HCT116 (cell line): Measurements from ENCODE around the gene CLEC16A. TPM values are rescaled to one million over a fixed set of nuclear protein-coding genes. Genes with fewer than 3 reads are reported as not detected.

Source experiments
- ATAC-seq: fragments of 200-7000 bp; cut with Tn5 transposase; 2 replicates; pipeline ENCODE4 v1.9.1; 2020; ENCODE audit warnings: mild to moderate bottlenecking, moderate library complexity
- BruUV-seq: library from RNA; stranded (reverse); fragments of 400-500 nt; replicated peaks from 2 replicates; lab custom pipeline; 2021; lab: Mats Ljungman, UMichigan
- CTCF ChIA-PET: fragments of 300-600 bp; sonication (Branson Sonifier 250); formaldehyde crosslinking; loops from one replicate; lab custom pipeline; 2021; ENCODE audit warnings: antibody characterized with exemption; lab: Charles Lee
- POLR2A ChIA-PET: fragments of 300-600, 350-600 bp; sonication (Branson Sonifier 250); formaldehyde crosslinking; loops from one replicate; lab custom pipeline; 2021; ENCODE audit warnings: antibody characterized with exemption; lab: Charles Lee
- RAD21 ChIA-PET, 2 experiments: fragments of 300-600 bp; sonication (Branson Sonifier 250); formaldehyde crosslinking; loops; one replicate each; lab custom pipeline; 2023; ENCODE audit warnings: low total read pairs in 2 of 2; ENCODE audit not compliant: uncharacterized antibody in 2 of 2, unreplicated experiment in 2 of 2, low non-redundant PET in 1 of 2; lab: Charles Lee
- DNase-seq: peaks from one replicate; pipeline ENCODE4 v3.0.0-alpha.2; 2010; ENCODE audit warnings: low read depth, low spot score
- H2AFZ ChIP-seq: fragments of 200-600 bp; shearing (Covaris generic), sonication (generic); 2 replicates; pipeline ENCODE4 v1.6.1; 2017; ENCODE audit warnings: low read depth, mixed run types, mixed read lengths, antibody characterized with exemption, low read length; ENCODE audit not compliant: poor library complexity, severe bottlenecking
- H3K27ac ChIP-seq: 2 replicates; pipeline ENCODE4 v1.5.1; 2012; ENCODE audit warnings: low read depth, low read length
- H3K27me3 ChIP-seq: fragments of 200-600 bp; sonication (generic); 2 replicates; pipeline ENCODE4 v1.6.1; 2016; ENCODE audit warnings: mixed run types, low read length, mixed read lengths; ENCODE audit not compliant: insufficient read depth
- H3K36me3 ChIP-seq, 2 experiments: fragments of 200-500 bp in 1 of 2; fragments of 200-600 bp in 1 of 2; sonication (Bioruptor generic) in 1 of 2; sonication (generic) in 1 of 2; 2 replicates each; pipeline versions ENCODE4 v1.5.1 to v1.6.1; 2014 to 2016; ENCODE audit warnings: low read length in 2 of 2, inconsistent platforms in 1 of 2, mixed read lengths in 1 of 2, mixed run types in 1 of 2; ENCODE audit not compliant: insufficient read depth in 2 of 2, control insufficient read depth in 1 of 2
- H3K4me1 ChIP-seq, 2 experiments: fragments of 200-600 bp in 1 of 2; sonication (generic) in 1 of 2; 2 replicates each; pipeline versions ENCODE4 v1.5.1 to v1.6.1; 2012 to 2017; ENCODE audit warnings: low read length in 2 of 2, inconsistent platforms in 1 of 2, mild to moderate bottlenecking in 1 of 2, mixed read lengths in 1 of 2, mixed run types in 1 of 2, moderate library complexity in 1 of 2; ENCODE audit not compliant: insufficient read depth in 2 of 2, control insufficient read depth in 1 of 2
- H3K4me2 ChIP-seq: fragments of 200-600 bp; sonication (generic); 2 replicates; pipeline ENCODE4 v1.6.1; 2017; ENCODE audit warnings: mixed run types, low read length, mixed read lengths
- H3K4me3 ChIP-seq, 2 experiments: fragments of 200-600 bp in 1 of 2; sonication (generic) in 1 of 2; replicated peaks in 1 of 2; 2 replicates each; pipeline ENCODE4 v1.5.1; 2011 to 2016; ENCODE audit warnings: low read length in 2 of 2, control low read depth in 1 of 2, low read depth in 1 of 2, mild to moderate bottlenecking in 1 of 2, mixed read lengths in 1 of 2, mixed run types in 1 of 2
- H3K79me2 ChIP-seq: fragments of 200-600 bp; sonication (generic); 2 replicates; pipeline ENCODE4 v1.6.1; 2017; ENCODE audit warnings: mild to moderate bottlenecking, mixed run types, low read length, moderate library complexity, mixed read lengths; ENCODE audit not compliant: insufficient read depth
- H3K9ac ChIP-seq: fragments of 200-600 bp; sonication (generic); 2 replicates; pipeline ENCODE4 v1.6.1; 2016; ENCODE audit warnings: low read length, mixed read lengths
- H3K9me2 ChIP-seq: fragments of 200-600 bp; sonication (generic), shearing (Covaris generic); 2 replicates; pipeline ENCODE4 v1.6.1; 2017; ENCODE audit warnings: mixed run types, mild to moderate bottlenecking, moderate library complexity; ENCODE audit not compliant: insufficient read depth
- H3K9me3 ChIP-seq, 2 experiments: fragments of 200-500 bp in 1 of 2; fragments of 200-600 bp in 1 of 2; sonication (Bioruptor generic) in 1 of 2; sonication (generic) in 1 of 2; 2 replicates each; pipeline ENCODE4 v1.6.1; 2014 to 2017; ENCODE audit warnings: low read length in 2 of 2, mixed read lengths in 2 of 2, inconsistent platforms in 1 of 2, low read depth in 1 of 2, mild to moderate bottlenecking in 1 of 2, mixed run types in 1 of 2, moderate library complexity in 1 of 2; ENCODE audit not compliant: control insufficient read depth in 1 of 2, insufficient read depth in 1 of 2
- H4K20me1 ChIP-seq: fragments of 200-600 bp; sonication (generic), shearing (Covaris generic); 2 replicates; pipeline ENCODE4 v1.6.1; 2017; ENCODE audit warnings: mixed run types, mild to moderate bottlenecking, moderate library complexity; ENCODE audit not compliant: insufficient read depth
- ATF3 ChIP-seq: IDR thresholded peaks from 2 replicates; pipeline ENCODE4 v1.6.1; 2012
- CBX3 ChIP-seq: IDR thresholded peaks from 2 replicates; pipeline ENCODE4 v1.6.1; 2012; ENCODE audit warnings: low read depth
- CEBPB ChIP-seq: IDR thresholded peaks from 2 replicates; pipeline ENCODE4 v1.6.1; 2012; ENCODE audit warnings: low read depth
- EGR1 ChIP-seq: IDR thresholded peaks from 2 replicates; pipeline ENCODE4 v1.6.1; 2012; ENCODE audit warnings: low read depth
- ELF1 ChIP-seq: IDR thresholded peaks from 2 replicates; pipeline ENCODE4 v1.6.1; 2012; ENCODE audit warnings: low read depth, borderline replicate concordance
- EZH2phosphoT487 ChIP-seq: fragments of 200-600 bp; IDR thresholded peaks from 2 replicates; pipeline ENCODE4 v1.6.1; 2018; ENCODE audit warnings: antibody characterized with exemption, borderline replicate concordance
- FOSL1 ChIP-seq: IDR thresholded peaks from 2 replicates; pipeline ENCODE4 v1.6.1; 2012; ENCODE audit warnings: low read depth
- MAX ChIP-seq: IDR thresholded peaks from 2 replicates; pipeline ENCODE4 v1.6.1; 2012
- POLR2A ChIP-seq: IDR thresholded peaks from 2 replicates; pipeline ENCODE4 v1.7.0; 2011; ENCODE audit warnings: borderline replicate concordance; ENCODE audit not compliant: insufficient read depth, insufficient read length; ENCODE audit errors: extremely low read depth
- RAD21 ChIP-seq: IDR thresholded peaks from 2 replicates; pipeline ENCODE4 v1.6.1; 2012; ENCODE audit warnings: low read depth, mild to moderate bottlenecking
- REST ChIP-seq: IDR thresholded peaks from 2 replicates; pipeline ENCODE4 v1.6.1; 2012; ENCODE audit warnings: low read depth
- SP1 ChIP-seq: IDR thresholded peaks from 2 replicates; pipeline ENCODE4 v1.6.1; 2012; ENCODE audit warnings: low read depth
- SRF ChIP-seq: IDR thresholded peaks from 2 replicates; pipeline ENCODE4 v1.6.1; 2012; ENCODE audit warnings: low read depth
- TCF7L2 ChIP-seq: IDR thresholded peaks from 2 replicates; pipeline ENCODE4 v1.7.0; 2011; ENCODE audit warnings: borderline replicate concordance, inconsistent platforms; ENCODE audit not compliant: insufficient read depth, insufficient read length; ENCODE audit errors: extremely low read depth
- YY1 ChIP-seq: IDR thresholded peaks from 2 replicates; pipeline ENCODE4 v1.6.1; 2011; ENCODE audit warnings: low read length, low read depth, moderate library complexity, mild to moderate bottlenecking; ENCODE audit not compliant: insufficient replicate concordance; ENCODE audit errors: extremely low read depth
- ZBTB33 ChIP-seq: IDR thresholded peaks from 2 replicates; pipeline ENCODE4 v1.6.1; 2011; ENCODE audit warnings: mild to moderate bottlenecking, low read length, moderate library complexity; ENCODE audit not compliant: insufficient replicate concordance; ENCODE audit errors: extremely low read depth
- ZFX ChIP-seq: fragments of 450-650 bp; IDR thresholded peaks from 2 replicates; pipeline ENCODE4 v1.6.1; 2017
- ZNF274 ChIP-seq: fragments of 200-500 bp; sonication (Bioruptor generic); IDR thresholded peaks from 2 replicates; pipeline ENCODE4 v1.6.1; 2014; ENCODE audit warnings: mild to moderate bottlenecking, low read depth, low read length, inconsistent platforms
- intact Hi-C: fragments of 100-400 bp; cut with micrococcal nuclease; formaldehyde crosslinking; loops from 2 replicates; pipeline ENCODE4 v1.10.0; 2022
- total RNA-seq: library from RNA; stranded (reverse); gene quantifications from one replicate; pipeline ENCODE4 v1.2.1, GENCODE V29; 2021; ENCODE audit not compliant: unreplicated experiment

Gene CLEC16A
- total RNA-seq, 1 experiment from 2014 or later, result 18.0 TPM

- H3K4me1 ChIP-seq, result peaks cover 22 to 32% of the 10 kb centered on the region in 2 experiments
- ChIA-PET RAD21 (no interaction called here), CTCF (no interaction called here), POLR2A (interaction anchor here (1.5 kb wide), 1 partner anchor 50 kb away, joined by 6 read pairs; the partner anchor contains the start of gene SOCS1)
- H3K9me2 ChIP-seq, result no peaks in the 10 kb centered on the region
- peaks cover 0 to 17% of the 10 kb centered on the region in 2 experiments; a peak in 1 of 4 replicates for H3K9me3 ChIP-seq
- H3K79me2 ChIP-seq, result no peaks in the 10 kb centered on the region
- intact Hi-C loops, result no loop called here
- no peak overlapping the region for H3K4me2 ChIP-seq
- H2AFZ ChIP-seq, result no peak overlapping the region
- no peak for DNase-seq
- H3K27ac ChIP-seq, result no peak overlapping the region
- no peak overlapping the region for H3K9ac ChIP-seq
- TF ChIP-seq EGR1 (no peak), CEBPB (no peak), EZH2phosphoT487 (no peak), YY1 (no peak), ZNF274 (no peak), ZFX (no peak), ELF1 (no peak), CBX3 (no peak), ATF3 (no peak), MAX (no peak), RAD21 (no peak), TCF7L2 (no peak), ZBTB33 (no peak), POLR2A (no peak), SP1 (no peak), SRF (no peak), REST (no peak), FOSL1 (no peak)
- H3K4me3 ChIP-seq, result no peak overlapping the region
- no peaks in the 10 kb centered on the region for H4K20me1 ChIP-seq
- no peak for ATAC-seq
- BruUV-seq, result no TSS peak
- no peaks in the 10 kb centered on the region for H3K27me3 ChIP-seq
- no peaks in the 10 kb centered on the region for H3K36me3 ChIP-seq
Observed at GRCh38 chr16:11205754-11206581, 261.6 kb downstream of the CLEC16A start.
